GM12872 (cell line): Measurements from ENCODE around the gene PCDHB10.
"Not testable (repeated sequence)": the region's sequence is repeated elsewhere in the genome, so short reads cannot be mapped to it uniquely, and the experiment has no call there.

Source experiments
- CTCF ChIP-seq: IDR thresholded peaks from 3 replicates; pipeline ENCODE4 v1.5.1; 2011; ENCODE audit warnings: low read depth, mild to moderate bottlenecking, low read length, moderate library complexity; ENCODE audit not compliant: insufficient read depth

The PCDHB10 gene

GRCh38 chr5:141175933-141176332, 16.2 kb upstream of the PCDHB10 start:
- TF ChIP-seq CTCF, result no peak

DNA sequence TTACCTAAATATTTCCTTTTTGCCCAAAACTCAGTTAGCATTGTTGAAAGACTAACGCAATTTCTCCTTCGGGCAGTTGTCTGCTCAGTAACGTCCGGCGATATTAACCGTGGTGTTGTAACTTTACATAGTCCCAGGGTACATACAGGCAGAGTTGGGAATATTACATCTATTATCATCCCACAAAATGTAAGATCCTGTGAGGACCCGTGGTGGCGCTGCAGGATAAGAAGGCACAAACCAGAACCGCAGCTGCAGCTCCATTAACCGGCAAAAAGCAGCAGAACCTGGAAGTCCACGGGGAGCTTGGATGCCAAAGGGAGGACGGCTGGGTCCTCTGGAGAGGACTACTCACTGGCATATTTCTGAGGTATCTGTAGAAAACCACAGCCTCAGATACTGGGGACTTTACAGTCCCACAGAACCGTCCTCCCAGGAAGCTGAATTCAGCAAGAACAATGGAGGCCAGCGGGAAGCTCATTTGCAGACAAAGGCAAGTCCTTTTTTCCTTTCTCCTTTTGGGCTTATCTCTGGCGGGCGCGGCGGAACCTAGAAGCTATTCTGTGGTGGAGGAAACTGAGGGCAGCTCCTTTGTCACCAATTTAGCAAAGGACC, 14.5 kb upstream of the PCDHB10 start, which contains the start of gene PCDHB8:
Gene PCDHB8, plus strand, starts transcription at position 214 of the 615 bp plus-strand sequence. Its CDS starts 245 bp downstream, at position 459.
- not testable (repeated sequence) for TF ChIP-seq CTCF

- no peak for TF ChIP-seq CTCF
Observed at GRCh38 chr5:141180313-141180712, 11.8 kb upstream of the PCDHB10 start.

GRCh38 chr5:141182248-141182647, 9.9 kb upstream of the PCDHB10 start, which contains the start of gene PCDHB16:
Gene PCDHB16, plus strand, starts transcription at chr5:141182387. Its CDS starts 173 bp downstream, at chr5:141182560.
- TF ChIP-seq CTCF, result no peak

DNA sequence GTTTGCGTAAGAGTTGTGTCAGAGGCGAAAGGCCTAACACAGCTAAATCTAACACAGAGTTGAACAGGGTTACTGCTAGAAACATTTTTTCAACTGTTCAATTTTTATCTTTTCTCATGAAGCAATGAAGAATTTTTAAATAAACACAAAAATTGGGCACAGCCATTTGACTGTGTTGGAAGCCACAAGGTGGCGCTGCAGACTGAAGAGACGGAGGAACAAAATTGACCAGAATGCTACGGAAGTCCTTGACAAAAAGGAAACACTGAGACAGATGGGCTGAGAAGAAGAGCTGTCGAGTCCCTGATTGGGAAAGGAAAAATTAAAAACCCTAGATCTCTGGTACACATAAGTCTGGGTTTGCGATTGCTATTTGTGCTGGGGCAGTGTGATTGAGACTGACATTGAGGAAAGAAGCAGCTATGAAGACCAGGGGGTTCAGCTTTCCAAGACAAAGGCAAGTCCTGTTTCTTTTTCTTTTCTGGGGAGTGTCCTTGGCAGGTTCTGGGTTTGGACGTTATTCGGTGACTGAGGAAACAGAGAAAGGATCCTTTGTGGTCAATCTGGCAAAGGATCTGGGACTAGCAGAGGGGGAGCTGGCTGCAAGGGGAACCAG, 5.1 kb upstream of the PCDHB10 start, which contains the start of gene PCDHB9:
Gene PCDHB9, plus strand, starts transcription at position 265 of the 616 bp plus-strand sequence. Its CDS starts 158 bp downstream, at position 423.
- TF ChIP-seq CTCF, result peak; percentile 39; the same call in 2 of the 3 replicates

DNA sequence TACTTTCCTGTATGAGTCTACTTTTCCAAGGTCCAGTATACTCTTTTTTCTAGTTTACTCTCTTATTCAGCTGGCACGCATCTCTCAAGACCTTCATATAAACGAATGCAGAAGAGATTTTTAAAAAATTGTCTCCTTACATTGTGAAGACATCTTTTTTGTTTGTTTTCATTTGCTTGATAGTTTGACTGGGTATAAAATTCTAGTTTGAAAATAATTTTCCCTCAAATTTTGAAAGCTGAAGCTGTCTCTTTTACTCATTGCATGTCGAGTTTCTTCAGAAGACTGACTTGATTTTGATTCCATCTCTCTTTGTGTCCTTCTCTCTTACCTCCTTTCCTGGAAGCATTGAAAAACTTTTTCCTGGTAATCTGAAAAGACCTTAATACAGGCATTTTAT, 4.2 kb downstream of the PCDHB10 start:
- TF ChIP-seq CTCF, result no peak

DNA sequence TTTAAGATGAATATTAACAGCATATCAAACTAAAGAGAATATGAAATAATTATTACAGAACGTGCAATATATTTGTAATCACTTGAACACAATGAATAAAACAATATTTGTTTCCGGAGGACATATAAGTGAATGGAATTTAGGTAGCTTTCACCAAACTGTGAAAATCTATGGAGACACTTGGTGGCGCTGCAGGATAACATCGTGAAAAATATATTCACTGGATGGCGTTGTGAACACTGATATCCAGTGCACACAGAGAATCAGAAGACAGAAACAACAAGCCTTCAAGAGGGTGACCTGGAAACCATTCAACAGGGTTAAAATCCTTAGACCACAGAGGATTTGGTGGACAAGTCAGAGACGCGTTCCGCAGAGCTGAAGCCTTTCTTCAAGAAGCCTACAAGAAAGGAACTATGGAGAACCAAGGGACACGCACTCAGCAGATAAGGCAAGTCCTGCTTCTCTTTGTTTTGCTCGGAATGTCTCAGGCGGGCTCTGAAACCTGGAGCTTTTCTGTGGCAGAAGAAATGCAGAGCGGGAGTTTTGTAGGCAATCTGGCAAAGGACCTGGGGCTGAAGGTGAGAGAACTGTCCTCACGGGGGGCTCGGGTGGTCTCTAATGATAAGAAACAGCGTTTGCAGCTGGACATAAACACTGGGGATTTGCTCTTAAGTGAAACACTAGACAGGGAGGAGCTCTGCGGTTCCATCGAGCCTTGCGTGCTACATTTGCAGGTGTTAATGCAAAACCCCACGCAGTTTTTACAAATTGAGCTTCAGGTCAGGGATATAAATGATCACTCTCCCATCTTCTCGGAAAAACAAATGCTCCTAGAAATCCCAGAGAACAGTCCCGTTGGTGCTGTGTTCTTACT, 7.4 kb downstream of the PCDHB10 start, which contains the start of gene PCDHB11:
Gene PCDHB11, plus strand, starts transcription at position 269 of the 877 bp plus-strand sequence. Its CDS starts 148 bp downstream, at position 417.
- no peak for TF ChIP-seq CTCF
